Right cardiac atrium (tissue), 5 donors: ENCODE data around the gene PELI1. TPM values are rescaled to one million over a fixed set of nuclear protein-coding genes. Genes with fewer than 3 reads are reported as not detected.
"Not testable (repeated sequence)": the region's sequence is repeated elsewhere in the genome, so short reads cannot be mapped to it uniquely, and the experiment has no call there.

ENCODE experiments used
- ATAC-seq, 2 donors: fragments of 200-7000 bp; cut with Tn5 transposase; one replicate each; pipeline versions ENCODE4 v1.8.0 to v1.9.1; 2020; ENCODE audit warnings: moderate library complexity in 2 of 2, mild to moderate bottlenecking in 1 of 2
- DNase-seq, 3 donors: peaks; one replicate each; pipeline ENCODE4 v3.0.0-alpha.2; 2020
- H3K27ac ChIP-seq: one replicate; pipeline ENCODE4 v1.5.1; 2013; ENCODE audit warnings: mild to moderate bottlenecking, low read length, control low read depth, moderate library complexity
- H3K27me3 ChIP-seq: one replicate; pipeline ENCODE4 v1.6.1; 2013; ENCODE audit not compliant: control insufficient read depth, insufficient read depth
- H3K4me1 ChIP-seq: one replicate; pipeline ENCODE4 v1.6.1; 2013; ENCODE audit warnings: low read length; ENCODE audit not compliant: control insufficient read depth, insufficient read depth
- H3K4me3 ChIP-seq: one replicate; pipeline ENCODE4 v1.5.1; 2013; ENCODE audit warnings: low read length, control low read depth
- H3K9me3 ChIP-seq: one replicate; pipeline ENCODE4 v1.6.1; 2013; ENCODE audit warnings: low read length; ENCODE audit not compliant: control insufficient read depth
- WGBS: extraction: QIAGEN DNeasy Blood & Tissue Kit; methylation state at CpG from one replicate; pipeline ENCODE4 v1.1.7; 2013; 5-methylcytosine and 5-hydroxymethylcytosine counted together
- intact Hi-C, 4 donors: fragments of 100-400 bp; cut with DNase I; formaldehyde crosslinking; loops; one replicate each; pipeline versions ENCODE4 v1.11.0 to v1.14.0; 2022 to 2023
- polyA plus RNA-seq: library from polyadenylated mRNA; stranded (reverse); fragments of 200-250 nt; gene quantifications from one replicate; pipeline ENCODE4 v1.2.3, GENCODE V29; 2013
- total RNA-seq, 4 donors: library from RNA; stranded (reverse); fragmentation: NEBNext Ultra II Directional; extraction: Animal tissue kit (Norgen Biotek cat#: 25700); gene quantifications; one replicate each; pipeline ENCODE4 v1.2.1, GENCODE V29; 2021
- donor health status: healthy with polysubstance abuse.
- donor health status: DM: no; HTN: yes; CAD: no.
- donor health status: DM: no; HTN: no; CAD: no.
- donor health status: DM: no; HTN: yes; CAD: no; lungs with severe emphysema.
- donor health status: DM: yes; HTN: yes; CAD: no.

Gene PELI1
- total and polyA plus RNA-seq, 5 donors = 6.9 to 17.2 (median 12.4) TPM

DNA sequence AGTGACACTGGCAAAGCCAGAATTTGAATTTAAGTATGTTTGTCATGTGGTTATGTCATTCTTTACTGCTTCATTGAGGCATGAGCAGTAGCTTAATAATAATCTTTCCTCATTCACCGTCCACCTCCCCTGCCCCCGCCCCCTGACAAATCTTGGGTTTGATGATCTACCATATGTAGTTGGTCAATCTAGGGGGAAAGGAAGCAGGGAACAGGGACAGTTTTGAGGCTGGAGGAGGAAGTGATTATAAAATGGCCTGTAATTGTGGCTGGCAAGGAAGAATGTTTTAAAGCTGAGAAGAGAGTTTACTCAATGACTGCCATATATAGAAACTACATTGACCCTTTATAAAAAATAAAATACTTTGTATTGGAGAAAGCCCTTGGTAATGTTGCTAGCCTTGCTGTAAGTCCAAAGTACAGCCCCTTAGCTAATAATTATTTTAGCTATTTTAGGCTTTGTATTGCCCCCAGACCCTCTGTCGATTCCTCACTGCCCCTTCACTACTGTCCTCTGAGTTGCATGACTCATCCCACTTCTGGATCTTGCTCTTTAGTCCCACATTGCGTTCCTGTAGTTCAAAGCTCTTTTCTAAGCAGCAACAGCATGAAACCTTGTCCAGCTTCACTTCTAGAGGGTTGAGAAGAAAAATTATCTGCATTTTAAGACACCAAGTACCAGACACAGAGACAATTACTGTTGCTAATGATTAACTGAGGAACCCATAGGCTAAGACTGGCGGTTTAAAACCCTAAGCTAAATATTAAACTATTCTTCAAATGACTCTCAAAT, 38.4 kb downstream of the PELI1 start:
- intact Hi-C loops = no loop called here
- Histone ChIP-seq H3K4me1 (peaks cover 1% of the 10 kb centered on the region), H3K27ac (no peak overlapping the region), H3K27me3 (no peaks in the 10 kb centered on the region), H3K4me3 (no peak overlapping the region), H3K9me3 (no peaks in the 10 kb centered on the region)
- DNase-seq (peak in 2 of 3 donors; percentile 16 to 35), ATAC-seq (no peak)
- 82% methylated on average over 5 of the region's 5 CpGs for WGBS

DNA sequence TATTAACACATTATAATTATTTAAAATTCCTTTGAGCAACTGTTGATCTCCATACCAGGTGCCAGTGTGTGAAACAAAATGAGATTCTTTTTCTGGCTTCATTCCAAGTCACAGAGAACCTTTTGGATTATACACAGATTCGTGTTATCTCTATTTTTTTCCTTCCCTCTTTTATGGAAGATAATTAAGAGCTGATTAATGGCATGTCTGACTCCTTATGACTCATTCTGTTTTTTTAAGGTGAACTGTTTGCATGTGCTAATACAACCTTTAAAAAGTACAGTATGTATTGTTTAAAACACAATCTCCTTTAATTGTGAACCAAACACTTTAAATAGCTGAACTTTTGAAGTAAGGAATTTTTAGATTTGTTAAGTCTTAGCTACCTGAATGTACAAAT, 39.3 kb downstream of the PELI1 start:
- H3K27ac ChIP-seq = no peak overlapping the region
- ATAC-seq (no peak), DNase-seq (no peak)
- 25% methylated on average over 1 of the region's 1 CpG for WGBS
- no peaks in the 10 kb centered on the region for H3K27me3 ChIP-seq
- no peak overlapping the region for H3K4me3 ChIP-seq
- H3K4me1 ChIP-seq = peaks cover 1% of the 10 kb centered on the region
- intact Hi-C loops = no loop called here
- no peaks in the 10 kb centered on the region for H3K9me3 ChIP-seq

- ATAC-seq, H3K4me1 ChIP-seq, H3K27me3 ChIP-seq, H3K27ac ChIP-seq, H3K9me3 ChIP-seq, H3K4me3 ChIP-seq, intact Hi-C loops: not testable (repeated sequence)
- peak in 2 of 3 donors; percentile 32 to 37 for DNase-seq
- WGBS = 78% methylated on average over 7 of the region's 7 CpGs
These were observed 41.5 kb downstream of the PELI1 start for GRCh38 chr2:64102736-64103135.

- Histone ChIP-seq H3K9me3 (no peaks in the 10 kb centered on the region), H3K27me3 (no peaks in the 10 kb centered on the region), H3K27ac (no peak overlapping the region), H3K4me1 (peaks cover 1% of the 10 kb centered on the region), H3K4me3 (no peak overlapping the region)
- intact Hi-C loops = no loop called here
- ATAC-seq (peak in 1 of 2 donors; percentile 31), DNase-seq (no peak)
These were observed 43.1 kb downstream of the PELI1 start for GRCh38 chr2:64101141-64101591.

DNA sequence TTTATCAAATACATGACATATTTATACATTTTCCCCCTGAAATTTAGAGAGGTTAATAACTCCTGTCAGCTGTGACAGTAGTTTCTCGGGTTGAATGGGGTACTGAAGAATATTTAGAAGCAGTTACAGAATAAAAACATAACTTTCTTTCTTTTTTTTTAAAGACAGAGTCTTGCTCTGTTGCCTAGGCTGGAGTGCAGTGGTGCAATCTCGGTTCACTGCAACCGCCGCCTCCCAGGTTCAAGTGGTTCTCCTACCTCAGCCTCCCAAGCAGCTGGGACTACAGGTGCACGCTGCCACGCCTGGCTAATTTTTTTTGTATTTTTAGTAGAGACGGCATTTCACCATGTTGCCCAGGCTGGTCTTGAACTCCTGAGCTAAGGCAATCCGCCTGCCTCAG, 43.6 kb downstream of the PELI1 start:
- intact Hi-C loops, H3K27me3 ChIP-seq, H3K27ac ChIP-seq, H3K9me3 ChIP-seq, ATAC-seq, H3K4me3 ChIP-seq, H3K4me1 ChIP-seq: not testable (repeated sequence)
- 85% methylated on average over 8 of the region's 8 CpGs for WGBS
- peak in 1 of 3 donors; percentile 15 for DNase-seq

DNA sequence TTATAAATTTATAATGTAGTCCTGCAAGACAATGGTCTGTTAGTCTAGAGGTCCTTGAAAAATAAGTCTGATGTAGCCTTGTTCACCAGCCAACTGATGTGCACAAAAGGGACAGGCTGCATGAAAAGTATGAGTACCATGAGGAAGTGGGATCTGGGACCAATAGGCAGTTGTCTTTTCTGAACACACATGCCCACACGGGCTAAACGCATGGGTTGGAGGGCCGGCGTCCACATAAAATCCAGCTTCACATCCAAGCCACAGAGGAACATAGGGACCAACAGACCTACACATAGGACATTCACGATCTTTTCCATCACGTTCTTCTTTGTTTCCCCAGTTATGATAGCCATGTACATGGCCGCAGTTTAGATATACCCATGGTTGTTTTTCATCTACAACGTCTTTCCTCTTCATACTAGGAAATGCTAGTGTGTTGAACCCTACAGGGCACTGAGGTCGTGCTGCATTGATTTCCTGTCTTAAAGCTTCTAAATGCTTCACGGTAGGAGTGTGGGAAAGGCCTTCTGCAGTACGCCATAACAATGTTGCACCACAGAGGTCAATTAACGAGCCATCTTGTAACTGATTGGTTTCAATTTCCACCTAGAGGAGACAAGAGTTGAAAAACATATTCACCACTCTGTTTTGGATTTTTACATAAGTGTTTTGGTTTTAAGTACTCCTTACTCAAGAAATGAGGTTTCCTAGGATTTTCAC, 49.4 kb downstream of the PELI1 start:
- Histone ChIP-seq H3K9me3 (no peaks in the 10 kb centered on the region), H3K4me1 (no peaks in the 10 kb centered on the region), H3K27me3 (no peaks in the 10 kb centered on the region), H3K27ac (no peak overlapping the region), H3K4me3 (no peak overlapping the region)
- intact Hi-C loops = no loop called here
- no peak for ATAC-seq
- 89% methylated on average over 12 of the region's 12 CpGs for WGBS
- DNase-seq = no peak

DNA sequence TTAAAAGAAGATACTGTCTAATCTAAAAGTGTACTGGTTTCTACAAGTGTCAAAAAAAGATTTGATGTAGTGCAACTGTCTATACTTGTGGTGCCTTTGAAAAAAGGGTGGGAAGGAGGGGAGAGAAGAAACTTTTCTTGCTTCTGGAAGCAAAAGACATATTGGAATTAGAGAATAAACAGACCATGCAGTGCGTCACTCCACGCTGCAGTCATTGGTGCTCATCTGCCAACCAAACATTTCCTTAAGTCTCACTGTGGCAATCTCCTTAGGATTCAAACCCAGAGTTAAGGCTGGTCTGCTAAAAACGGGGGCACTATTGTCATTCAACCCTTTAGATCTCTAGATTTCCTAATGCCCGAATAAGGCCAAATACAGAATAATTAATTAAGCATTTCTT, 50.9 kb downstream of the PELI1 start:
- no peaks in the 10 kb centered on the region for H3K27me3 ChIP-seq
- DNase-seq = no peak
- H3K27ac ChIP-seq = no peak overlapping the region
- H3K9me3 ChIP-seq = no peaks in the 10 kb centered on the region
- no peak overlapping the region for H3K4me3 ChIP-seq
- ATAC-seq = no peak
- 87% methylated on average over 4 of the region's 4 CpGs for WGBS
- intact Hi-C loops = no loop called here
- H3K4me1 ChIP-seq = no peaks in the 10 kb centered on the region

DNA sequence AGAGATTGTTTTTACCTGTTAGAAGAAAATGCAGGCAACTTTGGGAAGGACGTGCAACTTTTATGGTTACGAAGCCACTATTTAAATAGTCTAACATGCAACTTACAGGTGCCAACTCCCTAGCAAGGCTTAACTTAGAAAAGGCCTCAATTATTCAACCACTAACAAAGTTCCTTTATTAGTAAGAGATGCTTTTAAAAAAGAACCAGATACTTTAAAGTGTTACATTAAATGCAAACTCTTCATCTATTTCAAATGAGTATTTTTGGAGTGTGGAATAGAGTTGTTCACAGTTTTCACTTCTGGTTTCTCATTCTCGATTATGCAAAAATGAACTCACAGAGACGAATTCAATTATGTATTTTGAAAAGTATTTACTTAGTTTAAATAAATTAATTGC, 51.7 kb downstream of the PELI1 start:
- no peak overlapping the region for H3K27ac ChIP-seq
- H3K4me3 ChIP-seq = no peak overlapping the region
- intact Hi-C loops = no loop called here
- H3K9me3 ChIP-seq = no peaks in the 10 kb centered on the region
- 91% methylated on average over 4 of the region's 4 CpGs for WGBS
- no peaks in the 10 kb centered on the region for H3K4me1 ChIP-seq
- ATAC-seq (no peak), DNase-seq (no peak)
- no peaks in the 10 kb centered on the region for H3K27me3 ChIP-seq

GRCh38 chr2:64090264-64090663, 54.0 kb downstream of the PELI1 start:
- Histone ChIP-seq H3K4me3 (no peak overlapping the region), H3K9me3 (no peaks in the 10 kb centered on the region), H3K4me1 (no peaks in the 10 kb centered on the region), H3K27me3 (no peaks in the 10 kb centered on the region), H3K27ac (no peak overlapping the region)
- intact Hi-C loops = no loop called here
- DNase-seq (no peak), ATAC-seq (no peak)
- 82% methylated on average over 2 of the region's 2 CpGs for WGBS

DNA sequence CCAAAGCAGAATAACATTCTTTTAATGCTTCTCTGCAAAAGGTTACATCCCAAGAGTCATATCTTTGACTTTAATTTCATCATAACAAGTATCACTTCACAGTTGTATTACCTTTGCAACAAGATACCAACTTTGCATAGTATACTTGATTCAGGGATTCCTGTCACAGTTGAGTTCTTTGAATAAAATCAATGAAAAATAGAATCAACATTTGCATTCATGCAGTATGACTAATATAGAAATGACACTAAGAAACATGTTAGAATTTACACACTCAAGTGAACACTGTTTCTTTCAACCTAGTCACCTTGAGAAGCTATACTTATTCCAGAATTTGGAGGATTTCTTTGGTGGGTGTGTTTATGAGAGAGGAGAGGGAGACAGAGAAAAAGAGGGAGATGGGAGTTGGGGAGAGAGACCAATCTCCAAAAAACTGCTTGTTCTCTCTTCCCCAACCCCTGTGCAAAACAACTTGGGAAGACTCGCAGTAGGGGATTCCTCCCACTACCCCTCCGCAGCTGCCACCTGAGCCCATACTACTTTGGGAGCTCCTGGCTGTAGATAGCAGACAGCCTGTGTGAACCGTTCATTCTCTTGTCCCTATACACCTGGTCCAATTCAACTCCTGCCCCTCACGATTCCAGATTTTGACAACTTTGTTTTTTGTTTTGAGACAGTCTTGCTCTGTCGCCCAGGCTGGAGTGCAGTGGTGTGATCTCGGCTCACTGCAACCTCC, 57.7 kb downstream of the PELI1 start:
- Histone ChIP-seq H3K9me3 (no peaks in the 10 kb centered on the region), H3K4me1 (no peaks in the 10 kb centered on the region), H3K27ac (no peak overlapping the region), H3K27me3 (no peaks in the 10 kb centered on the region), H3K4me3 (no peak overlapping the region)
- DNase-seq (no peak), ATAC-seq (no peak)
- intact Hi-C loops = no loop called here
- 94% methylated on average over 6 of the region's 6 CpGs for WGBS

DNA sequence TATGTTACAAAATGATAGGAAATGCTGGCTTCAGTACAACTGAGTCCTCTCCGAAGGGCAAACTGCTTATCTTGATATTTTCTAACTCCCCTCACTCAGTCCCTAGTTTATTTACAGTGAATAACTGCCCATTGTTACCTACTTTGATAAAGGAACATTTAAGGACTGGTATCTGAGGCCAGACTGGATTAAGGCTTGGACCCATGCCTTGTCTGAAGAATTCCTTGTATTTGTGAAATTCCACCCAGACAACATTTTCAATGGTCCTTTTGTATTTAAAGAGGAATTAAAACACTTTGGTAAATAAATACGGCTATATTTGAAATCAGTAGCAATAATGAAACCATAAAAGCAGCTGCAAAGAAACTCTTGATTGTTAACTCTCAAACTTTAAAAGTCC, 58.3 kb downstream of the PELI1 start:
- no peak overlapping the region for H3K4me3 ChIP-seq
- WGBS = 13% methylated on average over 2 of the region's 2 CpGs
- no peak for DNase-seq
- ATAC-seq = no peak
- no peaks in the 10 kb centered on the region for H3K4me1 ChIP-seq
- no peaks in the 10 kb centered on the region for H3K27me3 ChIP-seq
- intact Hi-C loops = no loop called here
- H3K9me3 ChIP-seq = no peaks in the 10 kb centered on the region
- H3K27ac ChIP-seq = no peak overlapping the region
